Effector memory CD4-positive, alpha-beta T cell (primary cell): ENCODE data around the gene NYNRIN.
"Not testable (repeated sequence)": the region's sequence is repeated elsewhere in the genome, so short reads cannot be mapped to it uniquely, and the experiment has no call there.

Experiments
- DNase-seq, 3 donors: peaks; one replicate each; pipeline ENCODE4 v3.0.0-alpha.2; 2020
- H3K27ac ChIP-seq: 2 replicates; pipeline ENCODE4 v1.7.0; 2013; ENCODE audit warnings: mild to moderate bottlenecking, low read length, moderate library complexity; ENCODE audit not compliant: insufficient read depth, poor library complexity, severe bottlenecking
- H3K27me3 ChIP-seq: replicated peaks from 2 replicates; pipeline ENCODE4 v1.7.0; 2013; ENCODE audit warnings: mild to moderate bottlenecking, low read length; ENCODE audit not compliant: insufficient read depth, control insufficient read depth, poor library complexity, severe bottlenecking
- H3K36me3 ChIP-seq: 2 replicates; pipeline ENCODE4 v1.7.0; 2013; ENCODE audit warnings: mild to moderate bottlenecking, low read length, moderate library complexity; ENCODE audit not compliant: control insufficient read depth, insufficient read depth
- H3K4me1 ChIP-seq: 2 replicates; pipeline ENCODE4 v1.7.0; 2013; ENCODE audit warnings: low read length, mild to moderate bottlenecking; ENCODE audit not compliant: control insufficient read depth, insufficient read depth, poor library complexity, severe bottlenecking
- H3K4me3 ChIP-seq: 2 replicates; pipeline ENCODE4 v1.7.0; 2013; ENCODE audit warnings: low read length, low read depth, mild to moderate bottlenecking; ENCODE audit not compliant: insufficient read depth, poor library complexity, severe bottlenecking
- H3K9me3 ChIP-seq: 2 replicates; pipeline ENCODE4 v1.7.0; 2013; ENCODE audit warnings: mild to moderate bottlenecking, low read length, moderate library complexity; ENCODE audit not compliant: control insufficient read depth

The NYNRIN gene

DNA sequence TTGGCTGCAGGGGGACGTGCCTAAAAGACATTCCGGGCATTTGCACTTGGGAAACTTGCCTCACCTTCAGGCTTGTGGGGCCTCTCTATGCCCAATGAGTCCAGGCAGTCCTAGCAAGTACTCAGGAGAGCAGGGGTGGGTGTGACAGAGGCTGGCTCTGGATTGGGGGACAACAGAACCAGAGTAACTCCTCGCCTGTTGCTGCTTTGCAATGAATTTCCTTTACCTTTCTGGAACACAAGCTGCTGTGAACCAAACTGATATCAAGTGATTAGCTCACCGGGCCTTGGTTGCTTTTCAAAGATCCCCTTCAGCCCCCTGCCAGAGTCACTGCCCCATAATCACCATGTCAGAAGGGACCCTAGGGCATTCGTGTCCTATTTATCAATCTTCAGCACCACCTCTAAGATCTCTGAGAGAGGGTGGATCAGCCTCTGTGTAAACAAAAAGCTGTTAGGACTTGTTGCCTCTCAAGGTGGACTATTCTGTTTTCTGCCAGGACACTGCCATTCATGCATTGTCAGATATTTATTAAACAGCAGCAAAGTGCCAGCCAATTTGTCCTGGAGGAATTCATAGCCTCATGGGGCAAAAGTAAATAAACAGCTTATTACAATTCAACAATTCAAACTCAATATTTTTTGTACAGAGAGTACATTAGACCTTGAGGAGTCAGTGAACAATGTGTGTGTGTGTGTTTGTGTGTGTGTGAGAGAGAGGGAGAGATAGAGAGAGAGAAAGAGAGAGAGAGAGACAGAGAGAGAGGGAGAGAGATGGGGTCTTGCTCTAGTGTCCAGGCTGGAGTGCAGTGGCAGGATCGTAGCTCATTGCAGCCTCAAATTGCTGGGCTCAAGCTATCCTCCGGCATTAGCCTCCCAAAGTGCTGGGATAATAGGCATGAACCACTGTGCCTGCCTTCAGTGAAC lies 19.6 kb upstream of the NYNRIN start:
- no peaks in the 10 kb centered on the region for H3K36me3 ChIP-seq
- no peaks in the 10 kb centered on the region for H3K27me3 ChIP-seq
- H3K9me3 ChIP-seq = no peaks in the 10 kb centered on the region
- no peaks in the 10 kb centered on the region for H3K4me1 ChIP-seq
- no peak overlapping the region for H3K27ac ChIP-seq
- no peak overlapping the region for H3K4me3 ChIP-seq
- DNase-seq = no peak

DNA sequence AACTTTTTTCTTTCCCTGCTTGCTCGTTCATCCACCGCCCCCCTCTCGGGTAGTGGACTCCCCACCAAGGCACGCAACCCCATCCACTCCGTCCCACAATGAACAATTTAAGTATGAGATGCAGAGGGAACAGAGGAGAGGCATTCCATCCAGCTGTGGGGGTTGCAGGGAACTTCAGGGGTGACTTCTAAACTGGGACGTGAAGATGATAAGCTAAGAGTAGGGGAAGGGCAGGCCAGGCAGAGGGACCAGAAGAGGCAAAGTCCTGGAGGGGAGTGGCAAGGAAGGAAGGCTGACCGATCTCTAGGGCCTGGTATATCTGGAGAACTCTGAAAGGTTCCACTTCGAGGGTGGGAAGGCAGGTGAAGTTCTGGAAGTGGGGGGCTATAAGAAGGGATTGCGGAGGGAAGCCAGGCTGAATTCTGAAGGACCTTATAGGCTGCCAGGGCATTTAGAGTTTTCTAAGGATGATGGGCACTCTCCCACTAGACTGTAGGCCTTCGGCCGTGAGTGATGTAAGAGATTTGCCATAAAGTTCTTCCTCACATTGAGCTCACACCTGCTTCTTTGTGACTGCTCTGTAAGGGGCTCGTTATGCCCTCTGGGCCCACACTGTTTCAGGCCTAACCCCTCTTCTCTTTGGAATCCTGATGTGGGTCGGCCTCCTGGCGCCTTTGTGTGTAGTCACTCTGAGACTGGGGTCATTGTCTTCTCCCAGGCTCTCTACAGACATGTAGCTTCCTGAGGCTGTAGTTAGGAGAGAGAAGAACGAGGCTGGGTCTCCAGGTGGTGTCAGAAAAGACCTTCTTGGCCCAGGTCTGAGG lies 18.7 kb upstream of the NYNRIN start:
- no peak overlapping the region for H3K27ac ChIP-seq
- no peak for DNase-seq
- no peaks in the 10 kb centered on the region for H3K27me3 ChIP-seq
- H3K4me1 ChIP-seq = no peaks in the 10 kb centered on the region
- no peaks in the 10 kb centered on the region for H3K9me3 ChIP-seq
- H3K36me3 ChIP-seq = no peaks in the 10 kb centered on the region
- H3K4me3 ChIP-seq = no peak overlapping the region

DNA sequence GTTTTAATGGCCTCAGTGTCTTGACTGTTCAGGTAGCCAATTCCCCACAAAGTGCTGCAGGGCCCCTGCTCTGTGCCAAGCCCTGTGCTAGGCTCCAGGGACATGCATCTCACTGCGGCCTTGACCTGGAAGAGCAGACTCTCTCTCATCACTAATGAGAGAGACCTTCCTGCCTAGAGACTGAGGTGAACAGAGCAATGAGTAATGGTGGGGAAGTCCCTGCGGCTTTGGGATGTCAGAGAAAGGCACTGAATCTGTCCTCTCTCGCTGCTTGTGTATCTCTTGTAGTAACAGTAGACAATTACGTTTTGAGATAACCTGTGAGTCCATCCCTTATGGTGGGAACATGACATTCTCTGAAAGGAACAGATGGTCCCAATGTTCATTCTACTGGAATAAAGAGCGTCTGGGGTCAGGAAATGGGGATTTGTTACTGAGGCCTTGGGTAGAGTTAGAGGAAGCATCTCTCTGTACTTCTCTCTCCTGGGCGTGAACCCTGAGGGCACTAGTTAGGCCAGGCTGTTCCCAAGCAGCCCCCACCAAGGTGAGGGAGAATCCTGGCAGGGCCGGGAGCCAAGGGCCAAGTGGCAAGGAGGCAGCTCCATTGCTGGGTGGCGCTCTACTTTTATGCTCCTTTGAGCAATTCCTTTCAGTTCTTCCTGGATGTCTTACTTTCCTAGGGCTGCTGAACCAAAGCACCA lies 17.3 kb upstream of the NYNRIN start:
- no peaks in the 10 kb centered on the region for H3K9me3 ChIP-seq
- H3K27ac ChIP-seq = no peak overlapping the region
- H3K27me3 ChIP-seq = no peaks in the 10 kb centered on the region
- no peak overlapping the region for H3K4me3 ChIP-seq
- no peaks in the 10 kb centered on the region for H3K4me1 ChIP-seq
- DNase-seq = no peak
- no peaks in the 10 kb centered on the region for H3K36me3 ChIP-seq

DNA sequence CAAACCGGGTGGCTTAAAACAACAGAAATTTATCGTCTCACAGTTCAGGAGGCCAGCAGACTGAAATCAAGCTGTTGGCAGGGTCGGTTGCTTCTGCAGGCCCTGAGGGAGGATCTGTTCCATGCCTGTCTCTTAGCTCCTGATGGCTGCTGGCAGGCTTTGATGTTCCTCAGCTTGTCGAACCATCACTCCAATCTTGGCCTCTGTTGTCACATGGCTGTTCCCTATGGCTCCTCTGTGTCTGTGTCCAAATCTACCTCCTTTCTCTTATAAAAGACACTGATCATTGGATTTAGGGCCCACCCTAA lies 16.8 kb upstream of the NYNRIN start:
- Histone ChIP-seq H3K27ac (no peak overlapping the region), H3K4me3 (no peak overlapping the region), H3K4me1 (no peaks in the 10 kb centered on the region), H3K27me3 (no peaks in the 10 kb centered on the region), H3K36me3 (no peaks in the 10 kb centered on the region), H3K9me3 (no peaks in the 10 kb centered on the region)
- no peak for DNase-seq

DNA sequence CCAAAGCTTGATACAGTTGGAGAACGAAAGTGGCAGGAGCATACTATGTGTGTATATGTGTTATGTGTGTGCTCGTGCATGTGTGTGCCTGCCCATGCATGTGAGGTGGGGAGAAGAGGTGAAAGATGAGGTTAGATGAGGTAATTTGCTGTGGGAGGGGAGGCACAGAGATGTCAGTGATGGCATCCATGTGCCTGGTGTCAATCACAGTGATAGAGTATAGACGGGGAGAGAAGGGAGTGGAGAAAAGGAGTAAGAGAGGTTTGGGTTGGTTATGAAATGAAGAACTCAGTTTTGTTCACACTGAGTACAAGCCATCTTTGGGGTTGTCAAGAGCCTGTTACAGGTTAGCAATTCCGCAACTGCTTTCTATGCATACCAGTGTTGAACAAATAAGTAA lies 14.6 kb upstream of the NYNRIN start:
- H3K9me3 ChIP-seq = no peaks in the 10 kb centered on the region
- no peak overlapping the region for H3K4me3 ChIP-seq
- no peak for DNase-seq
- no peaks in the 10 kb centered on the region for H3K36me3 ChIP-seq
- no peaks in the 10 kb centered on the region for H3K27me3 ChIP-seq
- H3K4me1 ChIP-seq = no peaks in the 10 kb centered on the region
- H3K27ac ChIP-seq = no peak overlapping the region

DNA sequence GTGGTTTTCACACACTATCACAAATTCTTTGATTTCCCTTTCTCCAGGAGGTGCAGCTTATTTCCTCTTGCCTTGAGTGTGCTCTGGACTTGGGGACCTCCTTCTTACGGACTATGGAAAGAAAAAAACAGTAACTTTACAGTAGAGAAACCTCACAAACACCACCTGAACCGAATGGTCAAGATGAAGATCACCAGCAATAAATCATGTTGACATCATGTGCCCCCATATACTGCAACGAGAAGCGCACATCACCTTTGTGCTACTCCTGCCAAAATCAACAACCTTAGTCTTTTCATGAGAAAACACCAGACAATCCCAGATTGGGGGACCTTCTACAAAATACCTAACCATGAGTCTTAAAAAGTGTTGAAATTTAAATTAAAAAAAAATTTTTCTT lies 13.3 kb upstream of the NYNRIN start:
- H3K27me3 ChIP-seq = no peaks in the 10 kb centered on the region
- H3K36me3 ChIP-seq = no peaks in the 10 kb centered on the region
- DNase-seq = no peak
- H3K4me1 ChIP-seq = no peaks in the 10 kb centered on the region
- H3K4me3 ChIP-seq = no peak overlapping the region
- H3K27ac ChIP-seq = no peak overlapping the region
- no peaks in the 10 kb centered on the region for H3K9me3 ChIP-seq

DNA sequence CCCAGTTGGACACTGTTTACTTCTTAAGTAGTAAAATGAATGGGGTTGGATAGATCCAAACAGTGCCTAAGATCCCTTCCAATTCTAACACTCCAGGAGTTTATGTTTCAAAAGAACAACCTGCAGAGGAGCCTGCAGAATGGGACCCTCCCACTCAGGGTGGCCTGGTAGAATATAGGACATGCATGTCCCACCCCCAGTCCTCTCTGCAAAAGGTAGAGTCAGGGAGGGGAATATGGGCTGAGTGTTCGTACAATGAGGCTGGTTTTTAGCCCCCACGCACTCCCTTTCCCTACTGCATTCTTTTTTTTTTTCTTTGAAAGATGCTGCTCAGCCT lies 11.8 kb upstream of the NYNRIN start:
- Histone ChIP-seq H3K4me1 (no peaks in the 10 kb centered on the region), H3K27me3 (no peaks in the 10 kb centered on the region)

DNA sequence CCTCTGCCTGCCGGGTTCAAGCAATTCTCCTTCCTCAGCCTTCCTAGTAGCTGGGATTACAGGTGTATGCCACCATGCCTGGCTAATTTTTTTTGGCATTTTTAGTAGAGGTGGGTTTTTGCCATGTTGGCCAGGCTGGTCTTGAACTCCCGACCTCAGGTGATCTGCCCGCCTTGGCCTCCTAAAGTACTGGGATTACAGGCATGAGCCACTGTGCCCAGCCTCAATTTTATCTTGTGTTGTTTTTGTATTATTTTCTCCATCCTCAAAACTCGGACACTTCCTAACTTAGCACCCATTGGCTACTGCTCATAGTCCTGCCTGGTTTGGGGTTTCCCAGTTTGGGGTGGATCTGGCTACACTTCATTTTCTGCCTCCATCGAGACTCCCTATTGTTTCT lies 11.2 kb upstream of the NYNRIN start:
- DNase-seq, H3K9me3 ChIP-seq, H3K27me3 ChIP-seq, H3K4me3 ChIP-seq, H3K36me3 ChIP-seq, H3K4me1 ChIP-seq, H3K27ac ChIP-seq: not testable (repeated sequence)

More for the DNA sequence above, 11.8 kb upstream of the NYNRIN start:
- Histone ChIP-seq H3K36me3 (no peaks in the 10 kb centered on the region), H3K9me3 (no peaks in the 10 kb centered on the region), H3K27ac (no peak overlapping the region), H3K4me3 (no peak overlapping the region)
- DNase-seq = no peak

DNA sequence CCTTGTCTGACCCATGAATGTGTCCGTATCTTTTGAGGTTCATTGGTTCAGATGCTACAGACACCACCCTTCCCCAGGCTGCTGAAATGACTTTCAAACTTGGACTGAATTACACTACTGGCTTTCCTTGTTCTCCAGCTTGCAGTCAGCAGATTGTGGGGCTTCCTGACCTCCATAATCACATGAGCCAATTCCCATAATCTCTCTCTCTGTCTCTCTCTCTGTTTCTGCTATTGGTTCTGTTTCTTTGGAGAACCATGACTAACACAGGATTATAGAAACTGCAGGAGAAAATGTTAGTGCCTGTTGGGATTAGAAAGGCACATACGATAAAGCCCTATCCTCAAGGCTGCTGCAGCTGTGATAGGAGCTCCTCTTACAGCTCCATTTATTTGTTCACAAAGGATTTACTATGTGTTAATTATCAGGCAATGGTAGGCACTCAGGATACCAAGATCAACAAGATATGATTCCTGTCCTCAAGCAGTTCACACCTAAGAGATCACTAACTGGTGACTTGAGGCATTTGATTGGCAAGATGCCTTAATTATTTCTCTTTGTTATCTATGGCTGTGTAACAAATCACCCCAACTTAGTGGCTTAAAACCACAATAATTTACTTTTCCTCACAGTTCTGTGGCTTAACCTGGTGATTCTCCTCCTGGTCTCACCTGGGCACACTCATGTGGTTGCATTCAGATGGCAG lies 10.2 kb upstream of the NYNRIN start:
- DNase-seq = no peak
- H3K27ac ChIP-seq = no peak overlapping the region
- no peak overlapping the region for H3K4me3 ChIP-seq
- H3K4me1 ChIP-seq = no peaks in the 10 kb centered on the region
- H3K36me3 ChIP-seq = no peaks in the 10 kb centered on the region
- no peaks in the 10 kb centered on the region for H3K9me3 ChIP-seq
- no peaks in the 10 kb centered on the region for H3K27me3 ChIP-seq
